GM12878 (cell line): Measurements from ENCODE around the gene FURIN. TPM values are rescaled to one million over a fixed set of nuclear protein-coding genes. Genes with fewer than 3 reads are reported as not detected.

Source experiments
- ATAC-seq: fragments of 200-7000 bp; cut with Tn5 transposase; 3 replicates; pipeline ENCODE4 v1.9.1; 2020; ENCODE audit warnings: mild to moderate bottlenecking, moderate library complexity
- BruUV-seq: library from RNA; stranded (reverse); fragments of 400-500 nt; replicated peaks from 2 replicates; lab custom pipeline; 2021; lab: Mats Ljungman, UMichigan
- CTCF ChIA-PET: fragments of 300-600 bp; sonication (Branson Sonifier 250); formaldehyde crosslinking; extraction: SDS; loops from one replicate; lab custom pipeline; 2021; ENCODE audit warnings: inconsistent platforms; lab: Yijun Ruan, JAX
- POLR2A ChIA-PET: fragments of 350-600 bp; formaldehyde crosslinking; extraction: SDS; loops from one replicate; lab custom pipeline; 2021; ENCODE audit warnings: inconsistent platforms; lab: Charles Lee
- RAD21 ChIA-PET: fragments of 300-600 bp; sonication (Branson Sonifier 250); formaldehyde crosslinking; loops from one replicate; lab custom pipeline; 2023; ENCODE audit warnings: antibody characterized with exemption; ENCODE audit not compliant: unreplicated experiment; lab: Charles Lee
- SMC1A ChIA-PET: fragments of 300-600 bp; sonication (Branson Sonifier 250); formaldehyde crosslinking; loops from one replicate; lab custom pipeline; 2023; ENCODE audit not compliant: unreplicated experiment, uncharacterized antibody; lab: Charles Lee
- DNase-seq: peaks from one replicate; pipeline ENCODE4 v3.0.0-alpha.2; 2011; ENCODE audit warnings: low read depth, low spot score
- FAIRE-seq: peaks from 3 replicates; lab custom pipeline; 2011; peaks lifted over from hg19 to GRCh38; lab: Jason Lieb, UNC
- H2AFZ ChIP-seq: 2 replicates; pipeline ENCODE4 v1.6.0; 2011; ENCODE audit warnings: low read depth, low read length, control low read depth; ENCODE audit not compliant: control insufficient read depth
- H3K27ac ChIP-seq: 2 replicates; pipeline ENCODE4 v1.5.1; 2011; ENCODE audit warnings: control low read depth; ENCODE audit not compliant: control insufficient read depth, insufficient read depth
- H3K27me3 ChIP-seq, 2 experiments: replicated peaks in 1 of 2; 2 replicates each; pipeline versions ENCODE4 v1.6.0 to v1.6.1; 2011; ENCODE audit warnings: low read length in 1 of 2; ENCODE audit not compliant: control insufficient read depth in 2 of 2, insufficient read depth in 2 of 2
- H3K36me3 ChIP-seq, 2 experiments: 2 replicates each; pipeline ENCODE4 v1.5.1; 2011; ENCODE audit warnings: low read length in 1 of 2; ENCODE audit not compliant: control insufficient read depth in 2 of 2, insufficient read depth in 2 of 2
- H3K4me1 ChIP-seq: 2 replicates; pipeline ENCODE4 v1.6.1; 2011; ENCODE audit warnings: mild to moderate bottlenecking, low read length, moderate library complexity, mixed read lengths; ENCODE audit not compliant: control insufficient read depth, insufficient read depth
- H3K4me2 ChIP-seq: 2 replicates; pipeline ENCODE4 v1.6.0; 2011; ENCODE audit warnings: control low read depth; ENCODE audit not compliant: control insufficient read depth, insufficient read depth
- H3K4me3 ChIP-seq: fragments of 200-600 bp; sonication (generic); 2 replicates; pipeline ENCODE4 v1.5.1; 2016
- H3K79me2 ChIP-seq: 2 replicates; pipeline ENCODE4 v1.6.0; 2011; ENCODE audit warnings: low read length; ENCODE audit not compliant: control insufficient read depth, insufficient read depth
- H3K9ac ChIP-seq: 2 replicates; pipeline ENCODE4 v1.8.0; 2011; ENCODE audit warnings: low read length, control low read depth, mixed read lengths; ENCODE audit not compliant: control insufficient read depth, insufficient read depth
- H3K9me3 ChIP-seq: replicated peaks from 3 replicates; pipeline ENCODE4 v1.5.1; 2011; ENCODE audit warnings: mild to moderate bottlenecking, low read length; ENCODE audit not compliant: control insufficient read depth, insufficient read depth
- H4K20me1 ChIP-seq: 2 replicates; pipeline ENCODE4 v1.6.0; 2011; ENCODE audit not compliant: control insufficient read depth, insufficient read depth
- GATAD2B ChIP-seq: fragments of 450-650 bp; conservative IDR thresholded peaks from 2 replicates; pipeline ENCODE4 v1.6.1; 2017; ENCODE audit warnings: low read depth, mild to moderate bottlenecking, moderate library complexity
- JUNB ChIP-seq: IDR thresholded peaks from 2 replicates; pipeline ENCODE4 v1.6.1; 2016; ENCODE audit warnings: antibody characterized with exemption, mild to moderate bottlenecking
- RUNX3 ChIP-seq: IDR thresholded peaks from 2 replicates; pipeline ENCODE4 v1.6.1; 2012; ENCODE audit warnings: low read length, inconsistent platforms
- ZBTB33 ChIP-seq: fragments of 450-650 bp; IDR thresholded peaks from 2 replicates; pipeline ENCODE4 v1.6.1; 2017; ENCODE audit warnings: mild to moderate bottlenecking
- WGBS: methylation state at CpG from one replicate; pipeline ENCODE4 v1.1.6; 2016; ENCODE audit warnings: low lambda C conversion rate; ENCODE audit not compliant: insufficient replicate concordance, insufficient coverage; ENCODE audit errors: missing lambda C conversion rate; 5-methylcytosine and 5-hydroxymethylcytosine counted together
- in situ Hi-C: fragments of 300-500 bp; cut with MboI; formaldehyde crosslinking; loops from 9 replicates; pipeline ENCODE4 v1.14.3; 2018; ENCODE audit warnings: mixed read lengths
- intact Hi-C: fragments of 100-400 bp; cut with micrococcal nuclease; formaldehyde crosslinking; loops from one replicate; pipeline ENCODE4 v1.14.2; 2022; ENCODE audit not compliant: unreplicated experiment
- polyA plus RNA-seq, 11 experiments: library from polyadenylated mRNA; depleted of rRNA in 4 of 11; unstranded in 6 of 11; stranded (reverse) in 5 of 11; fragments of >200 nt; fragmentation: Nextera tagmentation in 4 of 11; fragmentation: Illumina TruSeq in 1 of 11; extraction: Ambion mirVana in 4 of 11; extraction: Trizol in 1 of 11; gene quantifications; 1 replicate in 1 of 11; 2 replicates in 10 of 11; pipeline versions ENCODE4 v1.2.1 to v1.2.3, GENCODE V29; 2011 to 2016; ENCODE audit warnings: inconsistent platforms in 2 of 11, missing spikeins in 2 of 11, low read depth in 1 of 11
- total RNA-seq, 4 experiments: library from RNA; depleted of rRNA in 3 of 4; stranded (reverse); fragments of >200 nt in 3 of 4; fragmentation: Illumina TruSeq in 1 of 4; extraction: Trizol in 1 of 4; gene quantifications; 2 replicates each; pipeline versions ENCODE4 v1.2.1 to v1.2.3, GENCODE V29; 2013 to 2021
- TF ChIP-seq, protein P1 (sequence below): fragments of 450-650 bp; IDR thresholded peaks from 2 replicates; pipeline ENCODE4 v1.6.1; 2016; ENCODE audit warnings: mild to moderate bottlenecking, moderate library complexity, borderline replicate concordance

FURIN gene
- total and polyA plus RNA-seq, 10 of the 15 experiments (the other 5 are each of a cell fraction or from before 2014, with no cell fraction given), result 0.47 to 39.9 (median 8.0) TPM

GRCh38 chr15:90819390-90819789 lies 49.0 kb upstream of the FURIN start:
- Histone ChIP-seq H4K20me1 (no peaks in the 10 kb centered on the region), H3K4me1 (peaks cover 18% of the 10 kb centered on the region), H3K79me2 (no peaks in the 10 kb centered on the region), H2AFZ (no peak overlapping the region), H3K9ac (no peak overlapping the region), H3K27ac (no peak overlapping the region), H3K4me3 (no peak overlapping the region), H3K4me2 (no peak overlapping the region), H3K27me3 (no peaks in the 10 kb centered on the region), H3K9me3 (no peaks in the 10 kb centered on the region), H3K36me3 (peaks cover 3% of the 10 kb centered on the region in 2 experiments; a peak in 3 of 4 replicates)
- TF ChIP-seq ZBTB33 (no peak), JUNB (no peak), RUNX3 (no peak), GATAD2B (no peak)
- TF ChIP-seq, protein P1, sequence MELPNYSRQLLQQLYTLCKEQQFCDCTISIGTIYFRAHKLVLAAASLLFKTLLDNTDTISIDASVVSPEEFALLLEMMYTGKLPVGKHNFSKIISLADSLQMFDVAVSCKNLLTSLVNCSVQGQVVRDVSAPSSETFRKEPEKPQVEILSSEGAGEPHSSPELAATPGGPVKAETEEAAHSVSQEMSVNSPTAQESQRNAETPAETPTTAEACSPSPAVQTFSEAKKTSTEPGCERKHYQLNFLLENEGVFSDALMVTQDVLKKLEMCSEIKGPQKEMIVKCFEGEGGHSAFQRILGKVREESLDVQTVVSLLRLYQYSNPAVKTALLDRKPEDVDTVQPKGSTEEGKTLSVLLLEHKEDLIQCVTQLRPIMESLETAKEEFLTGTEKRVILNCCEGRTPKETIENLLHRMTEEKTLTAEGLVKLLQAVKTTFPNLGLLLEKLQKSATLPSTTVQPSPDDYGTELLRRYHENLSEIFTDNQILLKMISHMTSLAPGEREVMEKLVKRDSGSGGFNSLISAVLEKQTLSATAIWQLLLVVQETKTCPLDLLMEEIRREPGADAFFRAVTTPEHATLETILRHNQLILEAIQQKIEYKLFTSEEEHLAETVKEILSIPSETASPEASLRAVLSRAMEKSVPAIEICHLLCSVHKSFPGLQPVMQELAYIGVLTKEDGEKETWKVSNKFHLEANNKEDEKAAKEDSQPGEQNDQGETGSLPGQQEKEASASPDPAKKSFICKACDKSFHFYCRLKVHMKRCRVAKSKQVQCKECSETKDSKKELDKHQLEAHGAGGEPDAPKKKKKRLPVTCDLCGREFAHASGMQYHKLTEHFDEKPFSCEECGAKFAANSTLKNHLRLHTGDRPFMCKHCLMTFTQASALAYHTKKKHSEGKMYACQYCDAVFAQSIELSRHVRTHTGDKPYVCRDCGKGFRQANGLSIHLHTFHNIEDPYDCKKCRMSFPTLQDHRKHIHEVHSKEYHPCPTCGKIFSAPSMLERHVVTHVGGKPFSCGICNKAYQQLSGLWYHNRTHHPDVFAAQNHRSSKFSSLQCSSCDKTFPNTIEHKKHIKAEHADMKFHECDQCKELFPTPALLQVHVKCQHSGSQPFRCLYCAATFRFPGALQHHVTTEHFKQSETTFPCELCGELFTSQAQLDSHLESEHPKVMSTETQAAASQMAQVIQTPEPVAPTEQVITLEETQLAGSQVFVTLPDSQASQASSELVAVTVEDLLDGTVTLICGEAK, result no peak
- intact Hi-C loops, result loop anchor here (5.0 kb wide), 1 partner anchor 68 kb away; no protein-coding TSS in a partner anchor
- ChIA-PET SMC1A (no interaction called here), RAD21 (interaction anchor here (2.5 to 2.8 kb wide), 2 partner anchors 25 to 35 kb away, joined by 7 to 10 read pairs; no protein-coding TSS in a partner anchor), POLR2A (no interaction called here), CTCF (interaction anchor here (0.8 to 2.7 kb wide), 2 partner anchors 33 to 67 kb away, joined by 3 to 15 read pairs; no protein-coding TSS in a partner anchor)
- no peak for DNase-seq
- ATAC-seq, result no peak
- in situ Hi-C loops, result no loop called here
- WGBS, result 72% methylated on average over 2 of the region's 6 CpGs
- BruUV-seq, result no TSS peak
- FAIRE-seq, result no peak
